Measurements from ENCODE around the gene TNS3. TPM values are rescaled to one million over a fixed set of nuclear protein-coding genes. Genes with fewer than 3 reads are reported as not detected.

The TNS3 gene
- total and polyA plus RNA-seq, 2 donors (not counting 1 experiment from before 2014, with no cell fraction given), result 11.4 to 77.5 TPM

GRCh38 chr7:47326220-47326619 is 255.7 kb downstream of the TNS3 start:
- no peak for TF ChIP-seq EZH2 (IDR thresholded peaks at IDR 0.05; ENCODE audit: borderline replicate concordance, insufficient read depth, low read depth, low read length, poor library complexity, severe bottlenecking)
- TF ChIP-seq, protein P1, sequence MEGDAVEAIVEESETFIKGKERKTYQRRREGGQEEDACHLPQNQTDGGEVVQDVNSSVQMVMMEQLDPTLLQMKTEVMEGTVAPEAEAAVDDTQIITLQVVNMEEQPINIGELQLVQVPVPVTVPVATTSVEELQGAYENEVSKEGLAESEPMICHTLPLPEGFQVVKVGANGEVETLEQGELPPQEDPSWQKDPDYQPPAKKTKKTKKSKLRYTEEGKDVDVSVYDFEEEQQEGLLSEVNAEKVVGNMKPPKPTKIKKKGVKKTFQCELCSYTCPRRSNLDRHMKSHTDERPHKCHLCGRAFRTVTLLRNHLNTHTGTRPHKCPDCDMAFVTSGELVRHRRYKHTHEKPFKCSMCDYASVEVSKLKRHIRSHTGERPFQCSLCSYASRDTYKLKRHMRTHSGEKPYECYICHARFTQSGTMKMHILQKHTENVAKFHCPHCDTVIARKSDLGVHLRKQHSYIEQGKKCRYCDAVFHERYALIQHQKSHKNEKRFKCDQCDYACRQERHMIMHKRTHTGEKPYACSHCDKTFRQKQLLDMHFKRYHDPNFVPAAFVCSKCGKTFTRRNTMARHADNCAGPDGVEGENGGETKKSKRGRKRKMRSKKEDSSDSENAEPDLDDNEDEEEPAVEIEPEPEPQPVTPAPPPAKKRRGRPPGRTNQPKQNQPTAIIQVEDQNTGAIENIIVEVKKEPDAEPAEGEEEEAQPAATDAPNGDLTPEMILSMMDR (IDR thresholded peaks at IDR 0.05), result no peak
- intact Hi-C loops (cut with micrococcal nuclease), result no loop called here
- CTCF ChIA-PET, result no interaction called here
- no peaks in the 10 kb centered on the region for H3K4me1 Mint-ChIP-seq
- no peak for DNase-seq
- no peak overlapping the region for H3K27ac Mint-ChIP-seq
- H3K4me3 Mint-ChIP-seq, result no peak overlapping the region
- POLR2A ChIA-PET, result no interaction called here
- Histone ChIP-seq H3K4me2 (replicated peaks; ENCODE audit: low read depth, low read length, poor library complexity, severe bottlenecking) (no peak overlapping the region), H3K9me3 (ENCODE audit: control extremely low read depth in 1 of 3, control insufficient read depth in 2 of 3, insufficient read depth in 1 of 3, low read length in 2 of 3) (no peaks in the 10 kb centered on the region), H3K9ac (ENCODE audit: low read length) (no peak overlapping the region), H3K4me3 (ENCODE audit: control extremely low read depth in 1 of 5, extremely low read depth in 1 of 5, insufficient read depth in 1 of 5, low read depth in 2 of 5, low read length in 4 of 5) (no peak overlapping the region), H3K4me1 (ENCODE audit: control insufficient read depth in 2 of 2, insufficient read depth in 2 of 2, low read length in 2 of 2) (no peaks in the 10 kb centered on the region), H3K79me2 (ENCODE audit: control insufficient read depth, insufficient read depth, low read length) (no peaks in the 10 kb centered on the region), H3K36me3 (replicated peaks in 1 of 2; ENCODE audit: control extremely low read depth in 1 of 2, control insufficient read depth in 1 of 2, extremely low read depth in 1 of 2, insufficient read depth in 2 of 2, low read length in 1 of 2) (peaks cover 0 to 8% of the 10 kb centered on the region in 2 experiments), H2AFZ (ENCODE audit: insufficient read depth, low read depth, low read length, poor library complexity, severe bottlenecking) (no peak overlapping the region), H3K27me3 (replicated peaks in 1 of 4; ENCODE audit: control extremely low read depth in 1 of 4, control insufficient read depth in 3 of 4, insufficient read depth in 4 of 4, low read length in 3 of 4) (no peaks in the 10 kb centered on the region), H4K20me1 (ENCODE audit: control insufficient read depth, insufficient read depth, low read length, poor library complexity, severe bottlenecking) (no peaks in the 10 kb centered on the region), H3K27ac (ENCODE audit: low read length in 2 of 2) (no peak overlapping the region)
- H3K27me3 Mint-ChIP-seq, result no peaks in the 10 kb centered on the region
- no peak for ATAC-seq (ENCODE audit: low read depth)
- no peaks in the 10 kb centered on the region for H3K9me3 Mint-ChIP-seq (ENCODE audit: insufficient read depth)
- 100% methylated on average over 1 of the region's 2 CpGs for WGBS (ENCODE audit: insufficient coverage)

- DNase-seq (no peak), ATAC-seq (ENCODE audit: low read depth) (no peak)
- Histone ChIP-seq H3K36me3 (replicated peaks in 1 of 2; ENCODE audit: control extremely low read depth in 1 of 2, control insufficient read depth in 1 of 2, extremely low read depth in 1 of 2, insufficient read depth in 2 of 2, low read length in 1 of 2) (peaks cover 0 to 11% of the 10 kb centered on the region in 2 experiments), H3K4me1 (ENCODE audit: control insufficient read depth in 2 of 2, insufficient read depth in 2 of 2, low read length in 2 of 2) (no peaks in the 10 kb centered on the region), H3K9ac (ENCODE audit: low read length) (no peak overlapping the region), H3K27me3 (replicated peaks in 1 of 4; ENCODE audit: control extremely low read depth in 1 of 4, control insufficient read depth in 3 of 4, insufficient read depth in 4 of 4, low read length in 3 of 4) (no peaks in the 10 kb centered on the region), H3K27ac (ENCODE audit: low read length in 2 of 2) (no peak overlapping the region), H3K79me2 (ENCODE audit: control insufficient read depth, insufficient read depth, low read length) (no peaks in the 10 kb centered on the region), H3K4me2 (replicated peaks; ENCODE audit: low read depth, low read length, poor library complexity, severe bottlenecking) (no peak overlapping the region), H3K4me3 (ENCODE audit: control extremely low read depth in 1 of 5, extremely low read depth in 1 of 5, insufficient read depth in 1 of 5, low read depth in 2 of 5, low read length in 4 of 5) (no peak overlapping the region), H4K20me1 (ENCODE audit: control insufficient read depth, insufficient read depth, low read length, poor library complexity, severe bottlenecking) (no peaks in the 10 kb centered on the region), H3K9me3 (ENCODE audit: control extremely low read depth in 1 of 3, control insufficient read depth in 2 of 3, insufficient read depth in 1 of 3, low read length in 2 of 3) (no peaks in the 10 kb centered on the region), H2AFZ (ENCODE audit: insufficient read depth, low read depth, low read length, poor library complexity, severe bottlenecking) (no peak overlapping the region)
- 98% methylated on average over 6 of the region's 6 CpGs for WGBS (ENCODE audit: insufficient coverage)
- Mint-ChIP-seq H3K27me3 (no peaks in the 10 kb centered on the region), H3K4me1 (no peaks in the 10 kb centered on the region), H3K9me3 (ENCODE audit: insufficient read depth) (no peaks in the 10 kb centered on the region), H3K4me3 (no peak overlapping the region), H3K27ac (no peak overlapping the region)
- ChIA-PET POLR2A (no interaction called here), CTCF (no interaction called here)
- intact Hi-C loops (cut with micrococcal nuclease), result no loop called here
- TF ChIP-seq, protein P1 (IDR thresholded peaks at IDR 0.05), result no peak
- TF ChIP-seq EZH2 (IDR thresholded peaks at IDR 0.05; ENCODE audit: borderline replicate concordance, insufficient read depth, low read depth, low read length, poor library complexity, severe bottlenecking), result no peak
Measured at GRCh38 chr7:47325337-47325736, 256.6 kb downstream of the TNS3 start.

All from B cell (primary cell).